ENCODE measurements around the gene STAG1. TPM values are rescaled to one million over a fixed set of nuclear protein-coding genes. Genes with fewer than 3 reads are reported as not detected.

Gene STAG1
- total and polyA plus RNA-seq, 8 donors, result 29.6 to 52.7 (median 44.1) TPM

GRCh38 chr3:136293279-136293678 lies 458.9 kb downstream of the STAG1 start:
- H3K27ac ChIP-seq, result no peak overlapping the region
- ATAC-seq, result no peak

GRCh38 chr3:136292500-136292899 lies 459.7 kb downstream of the STAG1 start:
- H3K36me3 ChIP-seq, result peaks cover 0 to 15% of the 10 kb centered on the region in 2 donors
- no peak overlapping the region for H3K4me3 ChIP-seq
- no peak overlapping the region for H3K27ac ChIP-seq
- H3K27me3 ChIP-seq, result no peaks in the 10 kb centered on the region
- H3K9me3 ChIP-seq, result no peaks in the 10 kb centered on the region
- DNase-seq (no peak), ATAC-seq (no peak)
- no peaks in the 10 kb centered on the region for H3K4me1 ChIP-seq
- intact Hi-C loops (cut with DNase I), result no loop called here
- TF ChIP-seq CTCF (IDR thresholded peaks at IDR 0.05), result no peak

More at GRCh38 chr3:136293279-136293678, 458.9 kb downstream of the STAG1 start:
- Histone ChIP-seq H3K4me1 (no peaks in the 10 kb centered on the region), H3K9me3 (no peaks in the 10 kb centered on the region), H3K4me3 (no peak overlapping the region), H3K27me3 (no peaks in the 10 kb centered on the region), H3K36me3 (peaks cover 0 to 19% of the 10 kb centered on the region in 2 donors)
- TF ChIP-seq CTCF (IDR thresholded peaks at IDR 0.05), result no peak
- intact Hi-C loops (cut with DNase I), result no loop called here
- DNase-seq, result no peak

DNA sequence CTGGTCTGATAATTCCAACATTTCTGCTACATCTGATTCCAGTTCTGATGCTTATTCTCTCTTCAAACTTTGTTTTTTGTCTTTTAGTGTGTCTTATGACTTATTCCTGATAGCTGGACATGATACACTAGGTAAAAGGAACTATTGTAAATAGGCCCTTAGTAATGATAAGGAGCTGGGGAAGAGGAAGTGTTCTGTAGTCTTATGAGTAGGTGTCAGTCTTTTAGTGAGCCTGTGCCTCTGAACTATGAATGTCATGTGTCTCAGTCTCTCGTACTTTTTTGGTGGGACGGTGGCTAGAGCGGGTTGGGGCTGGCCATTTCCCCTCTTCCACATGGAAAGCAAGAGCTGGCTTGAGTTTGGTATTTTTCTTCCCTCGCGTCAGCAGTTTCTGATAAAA lies 460.9 kb downstream of the STAG1 start:
- no peak overlapping the region for H3K27ac ChIP-seq
- H3K4me1 ChIP-seq, result no peaks in the 10 kb centered on the region
- H3K27me3 ChIP-seq, result no peaks in the 10 kb centered on the region
- DNase-seq (no peak), ATAC-seq (no peak)
- peaks cover 0 to 21% of the 10 kb centered on the region in 2 donors for H3K36me3 ChIP-seq
- no peaks in the 10 kb centered on the region for H3K9me3 ChIP-seq
- no peak for TF ChIP-seq CTCF (IDR thresholded peaks at IDR 0.05)
- no peak overlapping the region for H3K4me3 ChIP-seq
- intact Hi-C loops (cut with DNase I), result no loop called here

Other genes with a start within 250 kb of the STAG1 start
- 1 to 10 TPM; 4.1 to 5.9 TPM for gene SLC35G2, start 66.7 kb upstream of the STAG1 start, total RNA-seq
- 1 to 10 TPM; 4.4 to 5.7 (median 4.9) TPM for gene SLC35G2, start 66.7 kb upstream of the STAG1 start, polyA plus RNA-seq (ENCODE audit: insufficient read length in 6 of 6)
- 10 to 100 TPM; 31.9 to 51.7 TPM for gene NCK1, start 109.8 kb upstream of the STAG1 start, total RNA-seq
- 10 to 100 TPM; 41.4 to 54.6 (median 47.7) TPM for gene NCK1, start 109.8 kb upstream of the STAG1 start, polyA plus RNA-seq (ENCODE audit: insufficient read length in 6 of 6)
- gene IL20RB, start 205.6 kb upstream of the STAG1 start, total RNA-seq, result 1 to 10 TPM in 1 of 2 donors, under 1 TPM in 1; 0.61 to 1.9 TPM
- gene IL20RB, start 205.6 kb upstream of the STAG1 start, polyA plus RNA-seq (ENCODE audit: insufficient read length in 6 of 6), result 1 to 10 TPM in 3 of 6 donors, under 1 TPM in 3; 0.62 to 1.8 (median 1.0) TPM